Common myeloid progenitor, CD34-positive (primary cell): ENCODE measurements around the gene CSH1.

ENCODE experiments used
- CTCF ChIA-PET: fragments of 350-600 bp; sonication (Branson Sonifier 250); formaldehyde crosslinking; loops from one replicate; lab custom pipeline; 2021; ENCODE audit warnings: antibody characterized with exemption; lab: Charles Lee
- POLR2A ChIA-PET: fragments of 350-600 bp; sonication (Branson Sonifier 250); formaldehyde crosslinking; loops from one replicate; lab custom pipeline; 2021; ENCODE audit warnings: antibody characterized with exemption; lab: Charles Lee
- DNase-seq, 3 donors: peaks; one replicate each; pipeline versions ENCODE4 v3.0.0 to v3.0.0-alpha.2; 2013
- H3K27ac ChIP-seq, 2 experiments: 1 replicate in 1 of 2; 2 replicates in 1 of 2; pipeline ENCODE4 v1.7.0; 2013; ENCODE audit warnings: inconsistent platforms in 2 of 2, low read length in 2 of 2, mild to moderate bottlenecking in 2 of 2, low read depth in 1 of 2, moderate library complexity in 1 of 2; ENCODE audit not compliant: severe bottlenecking in 2 of 2, insufficient read depth in 1 of 2, poor library complexity in 1 of 2
- H3K27me3 ChIP-seq, 5 experiments: replicated peaks in 2 of 5; 1 replicate in 3 of 5; 2 replicates in 2 of 5; pipeline versions ENCODE4 v1.6.1 to v1.7.0; 2013; ENCODE audit warnings: low read length in 4 of 5, mild to moderate bottlenecking in 2 of 5, moderate library complexity in 2 of 5, inconsistent platforms in 1 of 5; ENCODE audit not compliant: insufficient read depth in 5 of 5, control insufficient read depth in 4 of 5
- H3K36me3 ChIP-seq, 4 experiments: 1 replicate in 2 of 4; 2 replicates in 2 of 4; pipeline versions ENCODE4 v1.6.1 to v1.7.0; 2013; ENCODE audit warnings: low read length in 3 of 4, control low read depth in 1 of 4, mild to moderate bottlenecking in 1 of 4; ENCODE audit not compliant: control insufficient read depth in 4 of 4, insufficient read depth in 4 of 4
- H3K4me1 ChIP-seq, 4 experiments: 1 replicate in 3 of 4; 2 replicates in 1 of 4; pipeline versions ENCODE4 v1.6.1 to v1.7.1; 2013; ENCODE audit warnings: low read length in 3 of 4, mild to moderate bottlenecking in 3 of 4, control low read depth in 1 of 4, inconsistent platforms in 1 of 4, moderate library complexity in 1 of 4; ENCODE audit not compliant: control insufficient read depth in 4 of 4, insufficient read depth in 4 of 4; ENCODE audit errors: control extremely low read depth in 1 of 4
- H3K4me3 ChIP-seq, 7 experiments: 1 replicate in 4 of 7; 2 replicates in 3 of 7; pipeline versions ENCODE4 v1.5.1 to v1.7.0; 2013; ENCODE audit warnings: mild to moderate bottlenecking in 7 of 7, low read length in 6 of 7, moderate library complexity in 6 of 7, inconsistent platforms in 2 of 7, low read depth in 2 of 7, control low read depth in 1 of 7; ENCODE audit not compliant: insufficient read depth in 4 of 7, control insufficient read depth in 1 of 7; ENCODE audit errors: extremely low read depth in 1 of 7
- H3K9me3 ChIP-seq, 5 experiments: 1 replicate in 4 of 5; 2 replicates in 1 of 5; pipeline versions ENCODE4 v1.6.1 to v1.7.1; 2013; ENCODE audit warnings: low read length in 4 of 5, mild to moderate bottlenecking in 2 of 5, inconsistent platforms in 1 of 5, low read depth in 1 of 5, moderate library complexity in 1 of 5; ENCODE audit not compliant: control insufficient read depth in 4 of 5, insufficient read depth in 2 of 5; ENCODE audit errors: control extremely low read depth in 1 of 5
- WGBS: methylation state at CpG from one replicate; pipeline ENCODE4 v1.1.5; 2013; ENCODE audit not compliant: insufficient coverage; 5-methylcytosine and 5-hydroxymethylcytosine counted together

The CSH1 gene

DNA sequence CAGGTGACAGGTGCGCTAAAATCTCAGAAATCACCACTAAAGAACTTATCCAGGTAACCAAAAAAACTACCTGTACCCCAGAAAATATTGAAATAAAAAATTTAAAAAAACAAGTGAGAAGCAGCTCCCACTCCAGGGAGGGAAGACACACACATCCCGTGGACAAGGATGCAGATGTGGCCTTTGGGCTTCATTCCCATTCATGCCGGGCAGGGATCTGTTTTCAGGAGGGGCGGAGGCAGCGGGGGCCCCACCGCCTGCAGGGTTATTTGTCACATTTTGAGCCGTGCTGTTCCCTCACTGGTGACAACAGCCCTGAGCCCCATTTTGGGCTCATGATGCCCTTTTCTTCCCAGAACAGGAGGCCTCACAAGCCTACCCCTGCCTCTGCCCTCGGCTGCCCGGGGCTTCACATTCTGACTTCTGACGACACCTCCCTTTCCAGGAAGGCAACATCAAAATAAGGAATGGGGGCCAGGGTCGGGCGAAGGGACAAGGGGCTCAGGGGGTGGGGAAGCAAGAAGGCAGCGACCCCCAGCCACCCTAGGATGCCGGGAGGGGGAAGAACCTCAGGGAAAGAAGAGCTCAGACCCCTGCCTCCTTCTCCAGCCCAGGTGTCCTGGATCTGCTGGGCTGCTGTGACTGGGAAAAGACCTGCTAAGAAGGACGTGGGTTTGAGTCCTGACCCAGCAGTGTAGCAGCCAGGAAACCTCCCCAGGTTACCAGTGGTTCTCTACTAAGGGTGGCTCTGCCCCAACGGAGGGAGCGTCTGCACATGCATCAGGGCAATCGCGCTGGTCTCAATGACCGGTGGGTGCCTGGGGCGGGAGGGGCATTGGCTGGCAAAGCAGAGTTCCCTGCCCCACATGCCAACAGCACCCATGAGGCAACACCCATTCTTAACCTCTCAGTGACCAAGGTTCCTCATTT, 38.1 kb upstream of the CSH1 start:
- H3K9me3 ChIP-seq: no peaks in the 10 kb centered on the region
- ChIA-PET CTCF (interaction anchor here (1.0 to 7.3 kb wide), 4 partner anchors 12 to 56 kb away, joined by 4 to 63 read pairs (median 21); partner anchors contain the start of gene GH1), POLR2A (no interaction called here)
- peaks cover 0 to 42% (median 34%) of the 10 kb centered on the region in 4 experiments for H3K4me1 ChIP-seq
- WGBS: 97% methylated on average over 19 of the region's 21 CpGs
- H3K27me3 ChIP-seq: no peaks in the 10 kb centered on the region
- peaks cover 2 to 10% (median 6%) of the 10 kb centered on the region in 4 experiments for H3K36me3 ChIP-seq
- no peak for DNase-seq
- H3K4me3 ChIP-seq: no peak overlapping the region
- H3K27ac ChIP-seq: no peak overlapping the region

DNA sequence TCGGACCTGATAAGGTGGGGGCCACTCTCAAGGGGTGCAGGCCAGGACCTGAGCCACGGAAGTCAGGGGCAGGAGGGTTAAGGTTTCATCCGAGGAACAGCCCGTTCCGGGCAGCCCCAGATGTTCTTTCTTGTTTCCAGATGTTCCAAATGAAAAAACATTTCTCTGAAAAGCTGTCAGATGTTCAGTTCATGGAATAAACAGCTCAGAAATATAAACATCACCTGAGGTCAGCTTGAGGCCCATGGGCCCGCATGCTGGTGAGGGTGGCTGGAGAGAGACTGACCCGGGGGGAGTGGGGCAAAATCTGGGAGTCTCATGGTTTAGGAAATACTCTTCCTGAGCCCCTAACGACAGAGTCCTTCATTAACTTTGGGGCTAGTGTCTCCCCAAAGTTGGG, 37.2 kb upstream of the CSH1 start:
- no peak for DNase-seq
- Histone ChIP-seq H3K27ac (no peak overlapping the region), H3K36me3 (peaks cover 2 to 18% (median 10%) of the 10 kb centered on the region in 4 experiments), H3K4me1 (peaks cover 0 to 34% (median 28%) of the 10 kb centered on the region in 4 experiments), H3K9me3 (no peaks in the 10 kb centered on the region), H3K27me3 (no peaks in the 10 kb centered on the region), H3K4me3 (no peak overlapping the region)
- CTCF ChIA-PET: interaction anchor here (1.0 to 7.3 kb wide), 3 partner anchors 13 to 21 kb away, joined by 4 to 63 read pairs (median 37); partner anchors contain the start of gene GH1
- WGBS: 95% methylated on average over 6 of the region's 8 CpGs
- POLR2A ChIA-PET: no interaction called here

GRCh38 chr17:63932721-63933120, 36.3 kb upstream of the CSH1 start:
- Histone ChIP-seq H3K36me3 (peaks cover 2 to 27% (median 13%) of the 10 kb centered on the region in 4 experiments), H3K4me1 (peaks cover 0 to 29% (median 27%) of the 10 kb centered on the region in 4 experiments), H3K9me3 (no peaks in the 10 kb centered on the region), H3K27me3 (no peaks in the 10 kb centered on the region), H3K4me3 (peak overlapping the region in 5 of 7 experiments; percentile 25 to 85 (median 71)), H3K27ac (peak overlapping the region in 1 of 2 experiments; percentile 34)
- ChIA-PET POLR2A (interaction anchor here (0.6 kb wide), 1 partner anchor 13 kb away, joined by 3 read pairs; no protein-coding TSS in a partner anchor), CTCF (interaction anchor here (0.7 to 7.3 kb wide), 14 partner anchors 10 to 109 kb away, joined by 3 to 63 read pairs (median 4); partner anchors contain the start of gene GH1)
- DNase-seq: peak in 1 of 3 donors; percentile 18
- 93% methylated on average over 3 of the region's 4 CpGs for WGBS

GRCh38 chr17:63931981-63932561, 35.7 kb upstream of the CSH1 start, which contains the start of gene CD79B:
CD79B (minus strand) TSS chr17:63932331; CDS start chr17:63932261, 70 bp downstream.
- WGBS: under 1% methylated on average over 16 of the region's 19 CpGs
- peak within 1 kb of the TSS in 6 of 7 experiments; percentile 52 to 85 (median 68) for H3K4me3 ChIP-seq
- POLR2A ChIA-PET: interaction anchor here (0.6 kb wide), 2 partner anchors 12 to 125 kb away, joined by 3 to 7 read pairs; no protein-coding TSS in a partner anchor

DNA sequence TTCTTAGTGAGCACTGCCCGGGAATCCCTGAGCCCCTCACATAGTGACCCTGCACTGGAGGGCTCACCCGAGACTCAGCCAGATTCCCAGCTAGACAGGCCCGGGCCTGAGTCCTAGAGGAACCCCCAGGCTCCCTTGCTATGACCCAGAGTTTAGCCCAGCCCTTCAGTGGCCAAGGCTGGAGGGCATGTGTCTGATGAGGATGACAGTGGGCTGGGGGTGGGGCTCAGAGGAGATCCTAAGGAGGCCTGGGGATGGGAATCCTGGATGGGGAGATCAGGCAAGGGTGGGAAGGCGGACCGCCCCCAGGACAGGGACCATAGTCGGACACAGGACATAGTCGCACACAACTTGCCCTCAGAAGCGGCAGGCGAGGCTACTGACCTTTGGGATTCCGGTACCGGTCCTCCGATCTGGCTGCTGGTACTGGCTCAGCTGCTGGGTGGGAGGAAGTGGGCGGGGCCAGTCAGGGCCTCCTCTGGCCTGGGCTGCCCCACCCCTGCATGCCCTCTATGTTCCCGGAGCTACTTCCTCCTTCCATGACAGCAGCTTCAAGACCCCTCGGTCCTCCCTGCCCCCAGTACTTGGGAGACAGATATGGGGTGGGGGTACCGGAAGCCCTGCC, 34.7 kb upstream of the CSH1 start:
- 37% methylated on average over 11 of the region's 16 CpGs for WGBS
- Histone ChIP-seq H3K4me3 (peak overlapping the region in 6 of 7 experiments; percentile 52 to 85 (median 68)), H3K36me3 (peaks cover 2 to 28% (median 13%) of the 10 kb centered on the region in 4 experiments), H3K4me1 (peaks cover 0 to 29% (median 27%) of the 10 kb centered on the region in 4 experiments), H3K27me3 (no peaks in the 10 kb centered on the region), H3K27ac (peak overlapping the region in 1 of 2 experiments; percentile 34), H3K9me3 (no peaks in the 10 kb centered on the region)
- ChIA-PET CTCF (interaction anchor here (0.7 to 7.3 kb wide), 11 partner anchors 11 to 95 kb away, joined by 3 to 63 read pairs (median 6); partner anchors contain the start of gene GH1), POLR2A (interaction anchor here (1.0 kb wide), 1 partner anchor 88 kb away, joined by 4 read pairs; no protein-coding TSS in a partner anchor)
- DNase-seq: peak; percentile 60 to 74 (median 72)

More at GRCh38 chr17:63931981-63932561, 35.7 kb upstream of the CSH1 start, which contains the start of gene CD79B:
- CTCF ChIA-PET: interaction anchor here (0.8 to 7.3 kb wide), 14 partner anchors 10 to 110 kb away, joined by 3 to 63 read pairs (median 5); partner anchors contain the start of gene GH1
- peaks cover 2 to 28% (median 13%) of the 10 kb centered on the region in 4 experiments for H3K36me3 ChIP-seq
- peaks cover 0 to 29% (median 27%) of the 10 kb centered on the region in 4 experiments for H3K4me1 ChIP-seq
- no peaks in the 10 kb centered on the region for H3K9me3 ChIP-seq
- H3K27me3 ChIP-seq: no peaks in the 10 kb centered on the region
- DNase-seq: peak in 2 of 3 donors; percentile 44 to 48
- peak within 1 kb of the TSS in 1 of 2 experiments; percentile 34 for H3K27ac ChIP-seq
